Memory B cell (primary cell): ENCODE results near the gene ARL5C.

Source experiments
- ATAC-seq: fragments of 150-1000 bp; cut with Tn5 transposase; 2 replicates; pipeline ENCODE4 v1.10.0; 2021; ENCODE audit warnings: low read depth, mild to moderate bottlenecking, moderate library complexity
- DNase-seq, 2 donors: peaks; one replicate each; pipeline ENCODE4 v3.0.0; 2022; ENCODE audit warnings: low spot score in 2 of 2
- H3K27ac Mint-ChIP-seq: one replicate; pipeline ENCODE4 v1.8.0; 2022; ENCODE audit warnings: mild to moderate bottlenecking, moderate library complexity, mixed read lengths
- H3K27me3 Mint-ChIP-seq: one replicate; pipeline ENCODE4 v1.8.0; 2022; ENCODE audit warnings: mixed read lengths
- H3K36me3 Mint-ChIP-seq: one replicate; pipeline ENCODE4 v1.8.0; 2022; ENCODE audit warnings: mild to moderate bottlenecking, mixed read lengths
- H3K4me1 Mint-ChIP-seq: one replicate; pipeline ENCODE4 v1.8.0; 2022; ENCODE audit warnings: mixed read lengths
- H3K4me3 Mint-ChIP-seq: one replicate; pipeline ENCODE4 v1.8.0; 2022; ENCODE audit warnings: mild to moderate bottlenecking, moderate library complexity, mixed read lengths
- H3K9me3 Mint-ChIP-seq: one replicate; pipeline ENCODE4 v1.8.0; 2022; ENCODE audit warnings: mixed read lengths

ARL5C gene

GRCh38 chr17:39198186-39198566 is 32.2 kb upstream of the ARL5C start:
- H3K27ac Mint-ChIP-seq = no peak overlapping the region

GRCh38 chr17:39197380-39198185 is 31.6 kb upstream of the ARL5C start, which contains the start of gene CACNB1:
TSS of gene CACNB1 (minus strand) at chr17:39197669. CDS start at chr17:39197495, 174 bp downstream.
- ATAC-seq (peak; percentile 4), DNase-seq (peak in 1 of 2 donors; percentile 34)
- Mint-ChIP-seq H3K4me3 (peak within 1 kb of the TSS; percentile 78), H3K27me3 (no peaks in the 10 kb centered on the region), H3K9me3 (no peaks in the 10 kb centered on the region), H3K27ac (no peak within 1 kb of the TSS), H3K36me3 (peaks cover 11% of the 10 kb centered on the region), H3K4me1 (peaks cover 29% of the 10 kb centered on the region)

More at GRCh38 chr17:39198186-39198566, 32.2 kb upstream of the ARL5C start:
- H3K4me1 Mint-ChIP-seq = peaks cover 32% of the 10 kb centered on the region
- no peak for DNase-seq
- no peak for ATAC-seq
- H3K9me3 Mint-ChIP-seq = no peaks in the 10 kb centered on the region
- no peaks in the 10 kb centered on the region for H3K27me3 Mint-ChIP-seq
- peak overlapping the region; percentile 78 for H3K4me3 Mint-ChIP-seq
- peaks cover 15% of the 10 kb centered on the region for H3K36me3 Mint-ChIP-seq

GRCh38 chr17:39196808-39197291 is 30.9 kb upstream of the ARL5C start:
- no peaks in the 10 kb centered on the region for H3K27me3 Mint-ChIP-seq
- H3K27ac Mint-ChIP-seq = no peak overlapping the region
- ATAC-seq = no peak
- DNase-seq = no peak
- peaks cover 8% of the 10 kb centered on the region for H3K36me3 Mint-ChIP-seq
- H3K4me3 Mint-ChIP-seq = peak overlapping the region; percentile 78
- H3K4me1 Mint-ChIP-seq = peaks cover 25% of the 10 kb centered on the region
- H3K9me3 Mint-ChIP-seq = no peaks in the 10 kb centered on the region

GRCh38 chr17:39196241-39196807 is 30.4 kb upstream of the ARL5C start:
- ATAC-seq (no peak), DNase-seq (no peak)
- Mint-ChIP-seq H3K27ac (peak overlapping the region; percentile 51), H3K27me3 (no peaks in the 10 kb centered on the region), H3K4me3 (peak overlapping the region; percentile 39), H3K4me1 (peaks cover 25% of the 10 kb centered on the region), H3K36me3 (peaks cover 4% of the 10 kb centered on the region), H3K9me3 (no peaks in the 10 kb centered on the region)

GRCh38 chr17:39195568-39196160 is 29.7 kb upstream of the ARL5C start:
- peak; percentile 30 for ATAC-seq
- Mint-ChIP-seq H3K27ac (peak overlapping the region; percentile 51), H3K36me3 (peaks cover 1% of the 10 kb centered on the region), H3K4me1 (peaks cover 22% of the 10 kb centered on the region), H3K9me3 (no peaks in the 10 kb centered on the region), H3K4me3 (peak overlapping the region; percentile 24), H3K27me3 (no peaks in the 10 kb centered on the region)
- no peak for DNase-seq

- H3K9me3 Mint-ChIP-seq = no peaks in the 10 kb centered on the region
- DNase-seq (no peak), ATAC-seq (no peak)
- H3K36me3 Mint-ChIP-seq = no peaks in the 10 kb centered on the region
- no peak overlapping the region for H3K4me3 Mint-ChIP-seq
- H3K4me1 Mint-ChIP-seq = peaks cover 22% of the 10 kb centered on the region
- no peaks in the 10 kb centered on the region for H3K27me3 Mint-ChIP-seq
- no peak overlapping the region for H3K27ac Mint-ChIP-seq
These were observed 29.1 kb upstream of the ARL5C start for GRCh38 chr17:39194985-39195524.

- H3K27ac Mint-ChIP-seq = no peak overlapping the region
- ATAC-seq = no peak
These were observed 28.4 kb upstream of the ARL5C start for GRCh38 chr17:39194089-39194984.

GRCh38 chr17:39193346-39193745 is 27.4 kb upstream of the ARL5C start:
- Mint-ChIP-seq H3K27me3 (no peaks in the 10 kb centered on the region), H3K4me1 (peaks cover 14% of the 10 kb centered on the region), H3K36me3 (no peaks in the 10 kb centered on the region), H3K4me3 (no peak overlapping the region), H3K27ac (no peak overlapping the region), H3K9me3 (no peaks in the 10 kb centered on the region)
- no peak for ATAC-seq
- no peak for DNase-seq

More at GRCh38 chr17:39194089-39194984, 28.4 kb upstream of the ARL5C start:
- H3K9me3 Mint-ChIP-seq = no peaks in the 10 kb centered on the region
- no peak for DNase-seq
- H3K4me1 Mint-ChIP-seq = peaks cover 17% of the 10 kb centered on the region
- H3K4me3 Mint-ChIP-seq = no peak overlapping the region
- no peaks in the 10 kb centered on the region for H3K27me3 Mint-ChIP-seq
- H3K36me3 Mint-ChIP-seq = no peaks in the 10 kb centered on the region

GRCh38 chr17:39192901-39193300 is 26.9 kb upstream of the ARL5C start:
- Mint-ChIP-seq H3K9me3 (no peaks in the 10 kb centered on the region), H3K27ac (no peak overlapping the region), H3K27me3 (no peaks in the 10 kb centered on the region), H3K36me3 (no peaks in the 10 kb centered on the region), H3K4me3 (no peak overlapping the region), H3K4me1 (peaks cover 14% of the 10 kb centered on the region)
- DNase-seq = no peak
- no peak for ATAC-seq

DNA sequence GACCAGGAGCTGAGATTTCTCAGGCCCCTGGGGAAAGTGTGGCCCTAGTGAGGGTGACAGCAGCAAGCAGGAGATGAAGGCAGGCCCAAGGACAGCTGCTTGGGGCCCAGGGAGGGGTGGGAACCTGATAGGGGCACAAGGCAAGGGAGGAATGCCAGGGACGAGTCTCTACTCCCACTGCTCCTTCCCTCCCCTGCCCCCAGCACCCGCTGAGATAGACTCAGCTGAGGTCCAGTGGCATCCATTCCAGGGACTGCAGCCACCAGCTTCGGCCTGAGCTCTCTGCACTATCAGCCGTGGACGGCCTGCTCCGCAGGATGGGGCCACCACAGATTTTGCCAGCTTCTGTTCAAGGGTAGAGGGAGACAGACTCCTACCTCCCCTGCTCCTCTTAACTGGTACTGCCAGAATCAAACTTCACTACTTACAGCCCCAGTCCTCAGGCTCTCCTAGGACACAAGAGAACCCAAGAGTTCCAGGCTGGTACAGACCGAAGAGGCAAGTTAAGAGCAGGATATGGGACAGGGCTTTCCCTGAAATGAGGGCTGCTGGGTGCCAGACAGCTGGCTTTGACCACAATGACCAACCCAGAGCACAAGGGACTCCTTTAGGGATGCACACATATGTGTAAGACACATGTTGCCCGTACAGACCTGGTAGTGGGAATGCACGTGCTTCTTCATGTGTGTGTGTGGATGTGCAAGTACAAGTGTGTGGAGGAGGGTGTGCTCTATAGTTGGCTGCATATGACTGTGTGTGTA is 26.0 kb upstream of the ARL5C start:
- Mint-ChIP-seq H3K36me3 (no peaks in the 10 kb centered on the region), H3K4me3 (no peak overlapping the region), H3K9me3 (no peaks in the 10 kb centered on the region), H3K27ac (no peak overlapping the region), H3K4me1 (peaks cover 13% of the 10 kb centered on the region), H3K27me3 (no peaks in the 10 kb centered on the region)
- DNase-seq = no peak
- ATAC-seq = no peak

DNA sequence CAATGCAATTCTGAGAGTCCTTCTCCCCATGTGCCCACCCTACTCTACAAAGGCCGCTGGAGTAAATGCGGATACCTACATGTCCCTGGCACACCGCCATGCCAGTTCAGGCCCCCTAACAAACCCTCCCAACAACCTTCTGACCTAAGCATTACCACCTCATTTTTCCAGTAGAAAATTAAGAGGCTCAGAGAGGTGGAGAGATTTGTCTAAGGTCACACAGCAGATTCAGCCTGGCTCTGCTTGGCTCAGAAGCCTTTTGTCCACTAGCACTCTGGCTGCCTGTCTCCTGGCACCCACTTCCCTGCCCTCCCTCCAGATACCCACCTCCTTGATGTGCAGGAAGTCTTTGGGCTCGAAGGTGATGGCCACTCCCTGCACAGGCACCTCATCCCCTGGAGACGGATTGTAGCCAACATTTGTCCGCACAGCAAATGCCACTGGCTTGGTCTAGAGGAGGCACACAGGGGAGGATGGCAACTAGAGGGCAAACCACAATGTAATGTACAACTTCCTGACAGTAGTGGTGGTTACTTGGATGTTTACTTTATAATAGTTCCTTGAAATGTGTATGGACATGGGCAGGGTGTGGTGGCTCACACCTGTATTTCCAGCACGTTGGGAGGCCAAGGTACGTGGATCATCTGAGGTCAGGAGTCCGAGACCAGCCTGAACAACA is 21.3 kb upstream of the ARL5C start:
- H3K9me3 Mint-ChIP-seq = no peaks in the 10 kb centered on the region
- no peak overlapping the region for H3K27ac Mint-ChIP-seq
- ATAC-seq = no peak
- H3K27me3 Mint-ChIP-seq = no peaks in the 10 kb centered on the region
- H3K4me1 Mint-ChIP-seq = no peaks in the 10 kb centered on the region
- no peak for DNase-seq
- H3K4me3 Mint-ChIP-seq = no peak overlapping the region
- peaks cover 6% of the 10 kb centered on the region for H3K36me3 Mint-ChIP-seq

DNA sequence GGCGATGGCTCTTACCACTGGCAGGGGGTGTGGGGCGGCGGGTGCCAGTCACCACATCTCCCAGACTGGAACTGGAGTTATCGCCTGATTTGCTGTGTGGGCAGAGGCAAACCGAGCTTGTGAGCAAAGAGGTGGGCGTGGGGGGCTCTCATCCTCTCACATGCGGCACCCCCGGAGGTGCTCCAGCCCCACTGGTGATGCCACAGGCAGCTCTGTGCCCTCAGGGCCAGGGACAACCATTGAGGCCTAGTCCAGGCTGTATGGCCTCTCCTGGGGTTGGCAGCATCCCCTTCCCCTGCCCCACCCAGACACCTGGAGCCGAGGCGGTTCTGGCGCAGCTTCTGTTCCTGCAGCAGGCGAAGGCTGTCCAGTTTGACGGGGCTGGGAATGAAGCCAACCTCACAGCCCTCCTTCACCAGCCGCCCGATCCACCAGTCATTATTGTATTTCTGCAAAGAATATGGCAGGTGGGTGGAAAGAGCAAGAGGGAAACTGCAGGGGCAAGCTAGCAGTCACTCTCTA is 20.6 kb upstream of the ARL5C start:
- DNase-seq = no peak
- no peak overlapping the region for H3K4me3 Mint-ChIP-seq
- no peak for ATAC-seq
- no peaks in the 10 kb centered on the region for H3K4me1 Mint-ChIP-seq
- H3K36me3 Mint-ChIP-seq = peaks cover 6% of the 10 kb centered on the region
- no peaks in the 10 kb centered on the region for H3K9me3 Mint-ChIP-seq
- no peaks in the 10 kb centered on the region for H3K27me3 Mint-ChIP-seq
- H3K27ac Mint-ChIP-seq = no peak overlapping the region
